ENCODE results near the gene CACNG8. TPM values are rescaled to one million over a fixed set of nuclear protein-coding genes. Genes with fewer than 3 reads are reported as not detected.

The CACNG8 gene
- polyA plus RNA-seq, 1 donor (not counting 4 experiments of a cell fraction or from before 2014, with no cell fraction given) = not detected

GRCh38 chr19:54029930-54030490, 67.3 kb downstream of the CACNG8 start:
- Histone ChIP-seq H3K36me3 (ENCODE audit: control insufficient read depth in 2 of 2, extremely low read depth in 1 of 2, insufficient read depth in 2 of 2, low read length in 2 of 2) (no peaks in the 10 kb centered on the region), H3K27ac (ENCODE audit: control insufficient read depth, insufficient read depth, low read length) (no peak overlapping the region), H3K79me2 (ENCODE audit: control insufficient read depth, insufficient read depth, low read length) (no peaks in the 10 kb centered on the region), H3K9ac (ENCODE audit: control insufficient read depth, extremely low read depth, insufficient read depth, low read length) (no peak overlapping the region), H3K9me1 (ENCODE audit: control insufficient read depth, extremely low read depth, insufficient read depth, low read length) (no peaks in the 10 kb centered on the region), H3K4me1 (ENCODE audit: control insufficient read depth, extremely low read depth, insufficient read depth, low read length) (no peaks in the 10 kb centered on the region), H3K4me3 (ENCODE audit: control insufficient read depth in 2 of 3, extremely low read depth in 1 of 3, insufficient read depth in 2 of 3, low read depth in 1 of 3, low read length in 3 of 3) (no peak overlapping the region), H3K4me2 (ENCODE audit: control insufficient read depth, extremely low read depth, insufficient read depth, low read depth, low read length) (no peak overlapping the region), H2AFZ (ENCODE audit: control insufficient read depth, low read length) (no peak overlapping the region), H4K20me1 (ENCODE audit: control insufficient read depth, extremely low read depth, insufficient read depth, low read length) (no peaks in the 10 kb centered on the region), H3K27me3 (ENCODE audit: control insufficient read depth, extremely low read depth, insufficient read depth, low read length) (no peaks in the 10 kb centered on the region), H3K9me3 (ENCODE audit: control insufficient read depth, low read depth, low read length) (no peaks in the 10 kb centered on the region)
- dilution Hi-C loops (cut with MboI; ENCODE audit: extremely low pct_ligation_motif_present, low sequenced_read_pairs) = loop anchor here (25.0 kb wide), 1 partner anchor 93 kb away; no protein-coding TSS in a partner anchor
- no peak for DNase-seq (ENCODE audit: low read depth, low spot score)
- no peak for FAIRE-seq
- TF ChIP-seq CTCF (optimal IDR thresholded peaks at IDR 0.05 in 1 of 3, IDR thresholded peaks at IDR 0.05 in 1 of 3, conservative IDR thresholded peaks at IDR 0.05 in 1 of 3; ENCODE audit: extremely low read depth in 1 of 3, insufficient read depth in 2 of 3, low read length in 3 of 3) (peak; percentile 53 to 69 (median 69)), EZH2 (IDR thresholded peaks at IDR 0.05; ENCODE audit: low read length) (no peak)

DNA sequence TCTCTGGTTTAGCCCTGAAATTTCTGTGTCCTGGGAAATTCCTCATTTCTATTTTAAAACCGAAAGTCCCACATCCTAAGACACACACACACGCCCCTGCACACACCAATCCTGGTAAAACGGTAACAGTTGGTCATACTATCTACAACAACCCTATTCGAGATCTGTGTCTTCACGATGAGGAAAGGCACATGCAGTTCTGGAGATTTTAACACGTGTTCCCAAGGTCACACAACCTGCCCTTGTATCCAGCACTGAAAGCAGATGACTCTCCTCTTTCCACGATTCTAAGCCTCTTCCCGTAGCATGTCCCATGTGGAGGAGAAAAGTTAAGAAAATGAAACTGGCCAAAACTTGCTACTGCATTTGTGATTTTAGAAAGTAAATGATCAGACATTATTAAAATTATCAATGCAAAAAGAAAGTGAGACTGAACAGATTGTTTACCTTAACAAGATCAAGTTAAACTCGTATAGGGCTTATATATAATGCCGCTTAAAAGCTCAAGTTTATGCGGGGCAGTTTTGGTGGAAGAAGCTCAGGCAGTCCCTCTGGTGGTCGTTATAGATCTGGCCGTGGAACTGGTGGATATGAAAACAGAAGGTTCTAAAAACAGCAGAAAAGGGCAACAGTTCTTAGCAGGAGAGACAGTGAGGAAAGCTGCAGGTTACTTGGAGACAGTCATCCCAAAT, 68.3 kb downstream of the CACNG8 start:
- no peaks in the 10 kb centered on the region for H3K36me3 ChIP-seq (ENCODE audit: control insufficient read depth in 2 of 2, extremely low read depth in 1 of 2, insufficient read depth in 2 of 2, low read length in 2 of 2)
- dilution Hi-C loops (cut with MboI; ENCODE audit: extremely low pct_ligation_motif_present, low sequenced_read_pairs) = loop anchor here (25.0 kb wide), 1 partner anchor 94 kb away; no protein-coding TSS in a partner anchor
- no peak overlapping the region for H3K9ac ChIP-seq (ENCODE audit: control insufficient read depth, extremely low read depth, insufficient read depth, low read length)
- no peaks in the 10 kb centered on the region for H4K20me1 ChIP-seq (ENCODE audit: control insufficient read depth, extremely low read depth, insufficient read depth, low read length)
- no peak overlapping the region for H3K27ac ChIP-seq (ENCODE audit: control insufficient read depth, insufficient read depth, low read length)
- no peaks in the 10 kb centered on the region for H3K79me2 ChIP-seq (ENCODE audit: control insufficient read depth, insufficient read depth, low read length)
- no peaks in the 10 kb centered on the region for H3K27me3 ChIP-seq (ENCODE audit: control insufficient read depth, extremely low read depth, insufficient read depth, low read length)
- no peak for TF ChIP-seq EZH2 (IDR thresholded peaks at IDR 0.05; ENCODE audit: low read length)
- FAIRE-seq (no peak), DNase-seq (ENCODE audit: low read depth, low spot score) (no peak)
- no peaks in the 10 kb centered on the region for H3K9me3 ChIP-seq (ENCODE audit: control insufficient read depth, low read depth, low read length)
- H3K9me1 ChIP-seq (ENCODE audit: control insufficient read depth, extremely low read depth, insufficient read depth, low read length) = no peaks in the 10 kb centered on the region
- H3K4me1 ChIP-seq (ENCODE audit: control insufficient read depth, extremely low read depth, insufficient read depth, low read length) = peaks cover 5% of the 10 kb centered on the region
- peak overlapping the region; percentile 10 for H2AFZ ChIP-seq (ENCODE audit: control insufficient read depth, low read length)
- no peak overlapping the region for H3K4me3 ChIP-seq (ENCODE audit: control insufficient read depth in 2 of 3, extremely low read depth in 1 of 3, insufficient read depth in 2 of 3, low read depth in 1 of 3, low read length in 3 of 3)
- H3K4me2 ChIP-seq (ENCODE audit: control insufficient read depth, extremely low read depth, insufficient read depth, low read depth, low read length) = no peak overlapping the region
